Uterus (tissue), 2 donors: ENCODE results near the gene LPCAT1.

Source experiments
- CTCF ChIP-seq, 4 experiments: fragments of 200-600 bp in 2 of 4; fragments of 450-650 bp in 2 of 4; sonication (generic) in 2 of 4; IDR thresholded peaks; one replicate each; pipeline ENCODE4 v1.5.1; 2016 to 2019; ENCODE audit warnings: antibody characterized with exemption in 4 of 4, mild to moderate bottlenecking in 2 of 4, moderate library complexity in 1 of 4
- POLR2A ChIP-seq, 2 donors: fragments of 450-650 bp; IDR thresholded peaks; one replicate each; pipeline ENCODE4 v1.6.1; 2016; ENCODE audit warnings: antibody characterized with exemption in 2 of 2, mild to moderate bottlenecking in 1 of 2, moderate library complexity in 1 of 2

GRCh38 chr5:1477341-1477740, 46.4 kb downstream of the LPCAT1 start:
- no peak for TF ChIP-seq CTCF (IDR thresholded peaks at IDR 0.05)
- TF ChIP-seq POLR2A (IDR thresholded peaks at IDR 0.05): no peak
